ENCODE measurements around the gene CTDSPL. TPM values are rescaled to one million over a fixed set of nuclear protein-coding genes. Genes with fewer than 3 reads are reported as not detected.

The CTDSPL gene
- total and polyA plus RNA-seq, 10 of the 15 experiments (the other 5 are each of a cell fraction or from before 2014, with no cell fraction given), result 0.05 to 0.51 (median 0.18) TPM; not detected in 6

GRCh38 chr3:37906734-37907282 lies 45.1 kb downstream of the CTDSPL start:
- ATAC-seq, result peak; percentile 69
- RAD21 ChIA-PET (ENCODE audit: unreplicated experiment), result interaction anchor here (0.9 kb wide), 1 partner anchor 14 kb away, joined by 3 read pairs; no protein-coding TSS in a partner anchor
- FAIRE-seq, result no peak
- POLR2A ChIA-PET, result no interaction called here
- intact Hi-C loops (cut with micrococcal nuclease; ENCODE audit: unreplicated experiment), result loop anchor here (5.0 kb wide), 1 partner anchor 50 kb away; no protein-coding TSS in a partner anchor
- Histone ChIP-seq H3K27ac (ENCODE audit: control insufficient read depth, insufficient read depth) (peak overlapping the region; percentile 8; the same call in 1 of the 2 replicates), H3K27me3 (replicated peaks in 1 of 2; ENCODE audit: control insufficient read depth in 2 of 2, insufficient read depth in 2 of 2, low read length in 1 of 2) (no peaks in the 10 kb centered on the region), H2AFZ (ENCODE audit: control insufficient read depth, low read depth, low read length) (no peak overlapping the region), H3K79me2 (ENCODE audit: control insufficient read depth, insufficient read depth, low read length) (no peaks in the 10 kb centered on the region), H3K4me1 (ENCODE audit: control insufficient read depth, insufficient read depth, low read length) (peaks cover 29% of the 10 kb centered on the region), H3K4me2 (ENCODE audit: control insufficient read depth, insufficient read depth) (peak overlapping the region; percentile 61; the same call in 1 of the 2 replicates), H3K4me3 (no peak overlapping the region), H3K9ac (ENCODE audit: control insufficient read depth, insufficient read depth, low read length) (no peak overlapping the region), H4K20me1 (ENCODE audit: control insufficient read depth, insufficient read depth) (no peaks in the 10 kb centered on the region), H3K9me3 (replicated peaks; ENCODE audit: control insufficient read depth, insufficient read depth, low read length) (no peaks in the 10 kb centered on the region; the same call in 2 of the 3 replicates), H3K36me3 (ENCODE audit: control insufficient read depth in 2 of 2, insufficient read depth in 2 of 2, low read length in 1 of 2) (no peaks in the 10 kb centered on the region)
- 10% methylated on average over 5 of the region's 5 CpGs for WGBS (ENCODE audit: insufficient coverage, insufficient replicate concordance, low lambda C conversion rate, missing lambda C conversion rate)
- in situ Hi-C loops (cut with MboI), result no loop called here
- SMC1A ChIA-PET (ENCODE audit: uncharacterized antibody, unreplicated experiment), result interaction anchor here (0.6 to 1.4 kb wide), 4 partner anchors 12 to 51 kb away, joined by 3 to 4 read pairs (median 3); no protein-coding TSS in a partner anchor
- CTCF ChIA-PET, result interaction anchor here (1.6 to 4.5 kb wide), 2 partner anchors 52 to 59 kb away, joined by 4 to 24 read pairs; no protein-coding TSS in a partner anchor
- DNase-seq (ENCODE audit: low read depth, low spot score), result peak; percentile 13
- BruUV-seq (replicated peaks), result no TSS peak
- TF ChIP-seq NBN (IDR thresholded peaks at IDR 0.05) (no peak), BMI1 (IDR thresholded peaks at IDR 0.05; ENCODE audit: borderline replicate concordance) (0 out of 2 replicates have a peak, but pooled peaks have one; percentile 50), CBX5 (IDR thresholded peaks at IDR 0.05; ENCODE audit: low read depth) (no peak), ZBTB4 (CRISPR knock-in tag; IDR thresholded peaks at IDR 0.05) (no peak), MEF2B (IDR thresholded peaks at IDR 0.05; ENCODE audit: partially characterized antibody, poor library complexity, severe bottlenecking) (no peak), SPI1 (IDR thresholded peaks at IDR 0.05; ENCODE audit: borderline replicate concordance, insufficient read depth, low read depth, low read length) (peak; percentile 54; the same call in 1 of the 2 replicates), ZNF592 (IDR thresholded peaks at IDR 0.05) (no peak), RELB (IDR thresholded peaks at IDR 0.05; ENCODE audit: low read depth) (no peak), NKRF (conservative IDR thresholded peaks at IDR 0.05) (no peak), SUZ12 (IDR thresholded peaks at IDR 0.05; ENCODE audit: unreplicated experiment) (no peak), TCF3 (IDR thresholded peaks at IDR 0.05; ENCODE audit: borderline replicate concordance, insufficient read depth, low read depth, low read length) (no peak)

Data from GM12878 (cell line).